Esophagus squamous epithelium (tissue), 4 donors: ENCODE results near the gene MPST.

Source experiments
- POLR2A ChIP-seq, 4 donors: fragments of 450-650 bp; IDR thresholded peaks; one replicate each; pipeline ENCODE4 v1.6.1; 2017; ENCODE audit warnings: antibody characterized with exemption in 4 of 4, mild to moderate bottlenecking in 4 of 4, moderate library complexity in 3 of 4
- TF ChIP-seq, protein P1 (sequence below), 6 experiments: fragments of 450-650 bp in 4 of 6; fragments of 200-600 bp in 2 of 6; sonication (generic) in 2 of 6; IDR thresholded peaks; one replicate each; pipeline ENCODE4 v1.5.1; 2016 to 2019; ENCODE audit warnings: antibody characterized with exemption in 6 of 6, mild to moderate bottlenecking in 4 of 6, moderate library complexity in 4 of 6

DNA sequence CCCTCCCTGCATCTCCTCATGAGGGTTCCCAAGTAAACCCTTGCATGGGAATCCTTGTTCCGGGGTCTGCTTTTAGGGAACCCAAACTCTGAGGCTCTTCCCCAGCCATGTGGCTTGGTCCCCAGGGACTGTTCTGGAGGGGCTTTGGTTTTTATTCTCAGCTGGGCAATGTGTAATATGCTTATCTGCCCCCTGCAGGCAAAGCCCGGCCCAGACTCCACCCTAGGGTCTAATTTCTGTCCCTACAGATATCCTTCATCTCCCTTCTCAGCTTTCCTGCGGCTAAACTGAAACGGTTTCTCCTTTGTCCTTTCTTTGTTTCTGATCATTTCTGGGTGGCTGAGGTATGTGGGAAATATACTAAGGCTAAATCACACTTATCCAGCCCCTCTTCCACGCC lies 37.4 kb upstream of the MPST start:
- TF ChIP-seq POLR2A (IDR thresholded peaks at IDR 0.05): no peak
- TF ChIP-seq, protein P1, sequence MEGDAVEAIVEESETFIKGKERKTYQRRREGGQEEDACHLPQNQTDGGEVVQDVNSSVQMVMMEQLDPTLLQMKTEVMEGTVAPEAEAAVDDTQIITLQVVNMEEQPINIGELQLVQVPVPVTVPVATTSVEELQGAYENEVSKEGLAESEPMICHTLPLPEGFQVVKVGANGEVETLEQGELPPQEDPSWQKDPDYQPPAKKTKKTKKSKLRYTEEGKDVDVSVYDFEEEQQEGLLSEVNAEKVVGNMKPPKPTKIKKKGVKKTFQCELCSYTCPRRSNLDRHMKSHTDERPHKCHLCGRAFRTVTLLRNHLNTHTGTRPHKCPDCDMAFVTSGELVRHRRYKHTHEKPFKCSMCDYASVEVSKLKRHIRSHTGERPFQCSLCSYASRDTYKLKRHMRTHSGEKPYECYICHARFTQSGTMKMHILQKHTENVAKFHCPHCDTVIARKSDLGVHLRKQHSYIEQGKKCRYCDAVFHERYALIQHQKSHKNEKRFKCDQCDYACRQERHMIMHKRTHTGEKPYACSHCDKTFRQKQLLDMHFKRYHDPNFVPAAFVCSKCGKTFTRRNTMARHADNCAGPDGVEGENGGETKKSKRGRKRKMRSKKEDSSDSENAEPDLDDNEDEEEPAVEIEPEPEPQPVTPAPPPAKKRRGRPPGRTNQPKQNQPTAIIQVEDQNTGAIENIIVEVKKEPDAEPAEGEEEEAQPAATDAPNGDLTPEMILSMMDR (IDR thresholded peaks at IDR 0.05): no peak
